ENCODE data around the gene PHGDH.

- TF ChIP-seq CTCF (IDR thresholded peaks at IDR 0.05), result no peak
- TF ChIP-seq POLR2A (IDR thresholded peaks at IDR 0.05), result no peak
These were observed 63.2 kb downstream of the PHGDH start for GRCh38 chr1:119774746-119775490.
